Neural progenitor cell (in vitro differentiated cells): Measurements from ENCODE around the gene WDR33.

Experiments
- EZH2 ChIP-seq: fragments of 200-600 bp; sonication (generic); IDR thresholded peaks from 2 replicates; pipeline ENCODE4 v1.6.1; 2017; ENCODE audit warnings: antibody characterized with exemption, mild to moderate bottlenecking, moderate library complexity
- EZH2phosphoT487 ChIP-seq: fragments of 200-600 bp; sonication (generic); IDR thresholded peaks from 2 replicates; pipeline ENCODE4 v1.6.1; 2017; ENCODE audit warnings: antibody characterized with exemption
- TF ChIP-seq, protein P1 (sequence below): fragments of 200-600 bp; sonication (generic); IDR thresholded peaks from 2 replicates; pipeline ENCODE4 v1.5.1; 2017; ENCODE audit warnings: antibody characterized with exemption, mild to moderate bottlenecking

DNA sequence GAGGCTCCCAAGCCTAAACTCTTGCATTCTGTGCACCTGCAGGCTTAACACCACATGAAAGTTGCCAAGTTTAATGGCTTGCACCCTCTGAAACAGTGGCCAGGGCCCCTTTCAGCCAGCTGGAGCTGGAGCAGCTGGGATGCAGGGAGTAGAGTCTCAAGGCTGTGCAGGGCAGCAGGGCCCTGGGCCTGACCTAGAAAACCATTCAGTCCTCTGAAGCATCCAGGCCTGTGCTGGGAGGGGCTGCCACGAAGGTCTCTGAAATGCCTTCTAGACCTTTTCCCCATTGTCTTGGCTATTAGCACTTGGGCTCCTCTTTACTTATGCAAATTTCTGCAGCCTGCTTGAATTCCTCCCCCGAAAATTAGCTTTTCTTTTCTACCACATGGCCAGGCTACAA is 120.3 kb downstream of the WDR33 start:
- TF ChIP-seq, protein P1, sequence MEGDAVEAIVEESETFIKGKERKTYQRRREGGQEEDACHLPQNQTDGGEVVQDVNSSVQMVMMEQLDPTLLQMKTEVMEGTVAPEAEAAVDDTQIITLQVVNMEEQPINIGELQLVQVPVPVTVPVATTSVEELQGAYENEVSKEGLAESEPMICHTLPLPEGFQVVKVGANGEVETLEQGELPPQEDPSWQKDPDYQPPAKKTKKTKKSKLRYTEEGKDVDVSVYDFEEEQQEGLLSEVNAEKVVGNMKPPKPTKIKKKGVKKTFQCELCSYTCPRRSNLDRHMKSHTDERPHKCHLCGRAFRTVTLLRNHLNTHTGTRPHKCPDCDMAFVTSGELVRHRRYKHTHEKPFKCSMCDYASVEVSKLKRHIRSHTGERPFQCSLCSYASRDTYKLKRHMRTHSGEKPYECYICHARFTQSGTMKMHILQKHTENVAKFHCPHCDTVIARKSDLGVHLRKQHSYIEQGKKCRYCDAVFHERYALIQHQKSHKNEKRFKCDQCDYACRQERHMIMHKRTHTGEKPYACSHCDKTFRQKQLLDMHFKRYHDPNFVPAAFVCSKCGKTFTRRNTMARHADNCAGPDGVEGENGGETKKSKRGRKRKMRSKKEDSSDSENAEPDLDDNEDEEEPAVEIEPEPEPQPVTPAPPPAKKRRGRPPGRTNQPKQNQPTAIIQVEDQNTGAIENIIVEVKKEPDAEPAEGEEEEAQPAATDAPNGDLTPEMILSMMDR = no peak
- TF ChIP-seq EZH2phosphoT487 = no peak
- no peak for TF ChIP-seq EZH2
